Brain pericyte (primary cell): ENCODE measurements around the gene SLC13A1.
"Not testable (repeated sequence)": the region's sequence is repeated elsewhere in the genome, so short reads cannot be mapped to it uniquely, and the experiment has no call there.

Experiments used
- DNase-seq: peaks from one replicate; pipeline ENCODE4 v3.0.0-alpha.2; 2012; ENCODE audit warnings: low read depth, low spot score

The SLC13A1 gene

GRCh38 chr7:123126691-123127090 lies 73.1 kb downstream of the SLC13A1 start:
- no peak for DNase-seq

- DNase-seq = no peak
These were observed 73.6 kb downstream of the SLC13A1 start for GRCh38 chr7:123126171-123126570.

GRCh38 chr7:123125231-123125630 lies 74.5 kb downstream of the SLC13A1 start:
- no peak for DNase-seq

GRCh38 chr7:123122916-123123315 lies 76.9 kb downstream of the SLC13A1 start:
- DNase-seq = no peak

GRCh38 chr7:123120286-123120685 lies 79.5 kb downstream of the SLC13A1 start:
- no peak for DNase-seq

GRCh38 chr7:123115331-123115730 lies 84.4 kb downstream of the SLC13A1 start:
- no peak for DNase-seq

- no peak for DNase-seq
These were observed 85.5 kb downstream of the SLC13A1 start for GRCh38 chr7:123114288-123114687.

GRCh38 chr7:123112833-123113232 lies 86.9 kb downstream of the SLC13A1 start:
- DNase-seq = no peak

GRCh38 chr7:123099712-123100111 lies 100.1 kb downstream of the SLC13A1 start:
- DNase-seq = no peak

GRCh38 chr7:123096976-123097375 lies 102.8 kb downstream of the SLC13A1 start:
- DNase-seq = no peak

GRCh38 chr7:123096434-123096833 lies 103.3 kb downstream of the SLC13A1 start:
- no peak for DNase-seq

GRCh38 chr7:123090456-123090855 lies 109.3 kb downstream of the SLC13A1 start:
- no peak for DNase-seq

GRCh38 chr7:123086910-123087309 lies 112.9 kb downstream of the SLC13A1 start:
- not testable (repeated sequence) for DNase-seq

- DNase-seq = not testable (repeated sequence)
These were observed 114.9 kb downstream of the SLC13A1 start for GRCh38 chr7:123084861-123085260.

GRCh38 chr7:123079021-123079420 lies 120.7 kb downstream of the SLC13A1 start:
- no peak for DNase-seq

- DNase-seq = no peak
These were observed 123.8 kb downstream of the SLC13A1 start for GRCh38 chr7:123075838-123076467.

GRCh38 chr7:123070702-123071286 lies 129.0 kb downstream of the SLC13A1 start:
- no peak for DNase-seq

GRCh38 chr7:123067814-123068213 lies 132.0 kb downstream of the SLC13A1 start:
- no peak for DNase-seq
